Left ventricle myocardium inferior (tissue), 1 donor: ENCODE results near the gene GABRB3. TPM values are rescaled to one million over a fixed set of nuclear protein-coding genes. Genes with fewer than 3 reads are reported as not detected.

ENCODE experiments used
- DNase-seq: peaks from one replicate; pipeline ENCODE4 v3.0.0-alpha.2; 2020
- H3K27ac ChIP-seq: fragments of 200-600 bp; replicated peaks from 2 replicates; pipeline ENCODE4 v1.8.0; 2021
- H3K27me3 ChIP-seq: fragments of 200-600 bp; 2 replicates; pipeline ENCODE4 v1.8.0; 2021; ENCODE audit warnings: low read depth
- H3K36me3 ChIP-seq: fragments of 200-600 bp; 2 replicates; pipeline ENCODE4 v1.8.0; 2021
- H3K4me1 ChIP-seq: fragments of 200-600 bp; 2 replicates; pipeline ENCODE4 v1.8.0; 2021
- H3K4me3 ChIP-seq: fragments of 200-600 bp; 2 replicates; pipeline ENCODE4 v1.8.0; 2021; ENCODE audit warnings: mild to moderate bottlenecking, moderate library complexity
- H3K9me3 ChIP-seq: fragments of 200-600 bp; replicated peaks from 2 replicates; pipeline ENCODE4 v1.8.0; 2021
- CTCF ChIP-seq: fragments of 200-600 bp; IDR thresholded peaks from 2 replicates; pipeline ENCODE4 v1.8.0; 2021; ENCODE audit warnings: antibody characterized with exemption, mild to moderate bottlenecking, borderline replicate concordance
- intact Hi-C: fragments of 100-400 bp; cut with micrococcal nuclease; formaldehyde crosslinking; loops from one replicate; pipeline ENCODE4 v1.11.0; 2022
- total RNA-seq: library from RNA; stranded (reverse); fragmentation: NEBNext Ultra II Directional; extraction: Animal tissue kit (Norgen Biotek cat#: 25700); gene quantifications from one replicate; pipeline ENCODE4 v1.2.1, GENCODE V29; 2021
- donor health status: DM: no; HTN: yes; CAD: no; lungs with severe emphysema.

Gene GABRB3
- total RNA-seq, 1 donor from 2014 or later: 2.4 TPM

- Histone ChIP-seq H3K27me3 (no peaks in the 10 kb centered on the region), H3K36me3 (no peaks in the 10 kb centered on the region), H3K27ac (peak overlapping the region; percentile 37), H3K4me3 (no peak overlapping the region), H3K4me1 (peaks cover 12% of the 10 kb centered on the region), H3K9me3 (no peaks in the 10 kb centered on the region)
- DNase-seq: no peak
- intact Hi-C loops: no loop called here
- no peak for TF ChIP-seq CTCF
These were observed 211.0 kb downstream of the GABRB3 start for GRCh38 chr15:26561896-26562295.

GRCh38 chr15:26561130-26561529 is 211.7 kb downstream of the GABRB3 start:
- Histone ChIP-seq H3K4me3 (no peak overlapping the region), H3K27ac (no peak overlapping the region), H3K27me3 (no peaks in the 10 kb centered on the region), H3K9me3 (no peaks in the 10 kb centered on the region), H3K4me1 (peaks cover 12% of the 10 kb centered on the region), H3K36me3 (no peaks in the 10 kb centered on the region)
- DNase-seq: peak; percentile 17
- no peak for TF ChIP-seq CTCF
- intact Hi-C loops: no loop called here

- H3K4me3 ChIP-seq: no peak overlapping the region
- no peaks in the 10 kb centered on the region for H3K36me3 ChIP-seq
- H3K27me3 ChIP-seq: no peaks in the 10 kb centered on the region
- no peak overlapping the region for H3K27ac ChIP-seq
- peaks cover 4% of the 10 kb centered on the region for H3K4me1 ChIP-seq
- no peak for DNase-seq
- TF ChIP-seq CTCF: no peak
- intact Hi-C loops: no loop called here
- H3K9me3 ChIP-seq: no peaks in the 10 kb centered on the region
These were observed 217.0 kb downstream of the GABRB3 start for GRCh38 chr15:26555898-26556297.

- H3K9me3 ChIP-seq: no peaks in the 10 kb centered on the region
- no peak overlapping the region for H3K27ac ChIP-seq
- no peak for DNase-seq
- H3K4me1 ChIP-seq: peaks cover 9% of the 10 kb centered on the region
- intact Hi-C loops: no loop called here
- no peak for TF ChIP-seq CTCF
- no peaks in the 10 kb centered on the region for H3K36me3 ChIP-seq
- H3K27me3 ChIP-seq: no peaks in the 10 kb centered on the region
- no peak overlapping the region for H3K4me3 ChIP-seq
These were observed 221.4 kb downstream of the GABRB3 start for GRCh38 chr15:26551473-26551872.

- H3K4me1 ChIP-seq: peaks cover 9% of the 10 kb centered on the region
- intact Hi-C loops: no loop called here
- no peak for DNase-seq
- H3K36me3 ChIP-seq: no peaks in the 10 kb centered on the region
- no peak overlapping the region for H3K4me3 ChIP-seq
- no peaks in the 10 kb centered on the region for H3K27me3 ChIP-seq
- H3K27ac ChIP-seq: no peak overlapping the region
- no peak for TF ChIP-seq CTCF
- H3K9me3 ChIP-seq: no peaks in the 10 kb centered on the region
These were observed 222.0 kb downstream of the GABRB3 start for GRCh38 chr15:26550880-26551279.

GRCh38 chr15:26537663-26538062 is 235.2 kb downstream of the GABRB3 start:
- no peak for DNase-seq
- no peak for TF ChIP-seq CTCF
- intact Hi-C loops: no loop called here
- Histone ChIP-seq H3K4me3 (no peak overlapping the region), H3K36me3 (no peaks in the 10 kb centered on the region), H3K9me3 (peaks cover 31% of the 10 kb centered on the region), H3K27me3 (no peaks in the 10 kb centered on the region), H3K27ac (no peak overlapping the region), H3K4me1 (no peaks in the 10 kb centered on the region)
